GM21367 (cell line): ENCODE measurements around the gene TMEM178A.

Source experiments
- ATAC-seq: cut with Tn5 transposase; IDR thresholded peaks from one replicate; pipeline ENCODE4 v1.9.1; 2021; ENCODE audit not compliant: unreplicated experiment

The TMEM178A gene

DNA sequence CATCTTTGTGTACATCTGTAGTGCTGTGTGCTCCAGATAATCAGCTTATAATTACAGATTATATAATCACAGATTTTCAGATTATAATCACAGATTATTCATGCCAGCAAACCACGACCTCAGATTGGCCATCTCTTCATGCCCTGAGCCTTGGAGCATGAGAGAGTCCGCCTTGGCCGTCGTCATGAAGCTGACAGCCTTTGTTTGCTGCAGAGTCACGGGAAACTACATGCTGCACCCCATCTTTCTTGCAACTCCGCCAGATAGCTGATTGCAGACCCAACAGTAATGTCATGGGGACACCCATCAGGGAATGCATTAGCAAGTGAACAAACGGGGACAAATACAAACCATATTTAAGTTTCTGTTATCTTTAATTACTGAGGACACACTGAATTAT, 7.3 kb downstream of the TMEM178A start:
- ATAC-seq, result no peak

DNA sequence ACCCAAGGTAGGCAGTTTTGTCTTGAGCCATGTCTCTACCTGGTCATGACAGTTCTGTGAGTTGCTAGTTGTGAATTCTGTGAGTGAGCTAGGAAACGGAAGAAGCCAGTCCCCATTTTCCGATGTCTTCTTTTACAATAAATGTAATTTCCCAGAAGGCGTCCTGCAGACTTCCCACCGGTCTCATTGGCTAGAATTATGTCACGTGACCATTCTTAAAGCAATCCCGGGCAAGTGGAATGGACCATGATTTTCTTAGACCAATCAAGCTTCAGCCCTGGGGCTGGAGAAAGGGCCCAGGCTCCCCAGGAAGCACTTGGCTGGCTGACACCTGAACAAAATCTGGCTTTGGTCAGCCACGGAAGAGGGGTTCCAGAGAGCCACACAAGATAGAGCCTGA, 10.6 kb downstream of the TMEM178A start:
- ATAC-seq, result no peak

DNA sequence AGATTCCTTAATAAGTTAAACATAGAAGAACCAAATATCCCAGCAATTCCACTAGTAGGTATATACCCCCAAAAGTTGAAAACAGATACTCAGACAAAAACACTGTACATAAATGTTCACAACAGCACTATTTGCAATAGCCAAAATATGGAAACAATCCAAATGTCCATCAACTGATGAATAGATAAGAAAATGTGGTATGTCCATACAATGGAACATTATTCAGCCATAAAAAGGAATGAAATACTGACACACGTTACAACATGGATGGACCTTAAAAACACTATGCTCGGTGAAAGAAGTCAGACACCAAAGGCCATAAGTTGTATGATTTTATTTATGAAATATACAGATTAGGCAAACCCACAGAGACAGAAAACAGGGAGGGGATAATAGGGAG, 12.5 kb downstream of the TMEM178A start:
- no peak for ATAC-seq

DNA sequence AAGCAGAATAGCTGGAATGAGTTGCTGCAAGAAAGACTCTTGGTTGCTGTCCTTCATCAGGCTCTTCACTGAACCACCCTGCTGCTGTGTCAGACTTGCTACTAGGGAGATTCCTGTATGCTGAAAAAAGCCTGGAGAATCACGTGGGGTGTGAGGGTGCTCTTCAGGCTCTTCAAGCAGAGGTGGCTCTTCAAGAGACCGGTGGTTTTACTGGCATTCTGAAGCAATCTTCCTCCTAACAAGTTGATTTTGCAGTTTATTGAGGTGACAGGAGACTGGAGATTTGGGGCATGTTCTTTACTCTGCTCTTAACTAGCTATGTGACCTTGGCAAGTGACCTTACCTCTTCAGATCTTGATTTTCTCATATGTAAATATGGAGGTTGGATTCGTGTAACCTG, 14.1 kb downstream of the TMEM178A start:
- no peak for ATAC-seq

DNA sequence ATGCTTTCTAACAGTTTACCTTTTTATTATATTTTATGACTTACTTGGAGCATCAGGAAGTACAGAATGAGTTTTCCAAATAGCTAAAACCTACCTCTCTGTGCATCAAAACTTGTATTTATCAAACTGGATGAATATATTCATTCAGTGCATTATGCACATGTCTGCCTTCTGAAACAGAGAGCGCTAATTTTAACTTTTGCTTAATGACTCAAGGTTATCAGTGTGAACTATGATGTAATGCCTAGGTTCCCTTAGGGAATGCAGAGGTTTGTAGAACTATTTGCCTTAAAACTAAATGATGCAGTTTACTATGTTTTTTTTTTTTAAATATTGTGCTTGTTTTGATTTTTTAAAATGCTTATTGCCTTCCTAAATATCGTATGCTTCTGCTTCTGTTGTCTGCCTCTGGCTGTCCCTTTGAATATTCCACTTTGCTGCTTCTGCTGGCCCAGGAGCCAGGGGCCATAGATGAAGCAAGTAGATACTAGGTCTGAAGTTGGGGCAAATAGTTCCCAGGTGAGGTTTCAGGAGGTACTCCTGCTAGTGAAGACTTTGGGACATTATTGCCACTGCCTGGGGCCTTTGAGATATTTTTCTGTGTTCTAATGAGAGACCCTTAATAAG, 16.5 kb downstream of the TMEM178A start:
- ATAC-seq, result no peak

DNA sequence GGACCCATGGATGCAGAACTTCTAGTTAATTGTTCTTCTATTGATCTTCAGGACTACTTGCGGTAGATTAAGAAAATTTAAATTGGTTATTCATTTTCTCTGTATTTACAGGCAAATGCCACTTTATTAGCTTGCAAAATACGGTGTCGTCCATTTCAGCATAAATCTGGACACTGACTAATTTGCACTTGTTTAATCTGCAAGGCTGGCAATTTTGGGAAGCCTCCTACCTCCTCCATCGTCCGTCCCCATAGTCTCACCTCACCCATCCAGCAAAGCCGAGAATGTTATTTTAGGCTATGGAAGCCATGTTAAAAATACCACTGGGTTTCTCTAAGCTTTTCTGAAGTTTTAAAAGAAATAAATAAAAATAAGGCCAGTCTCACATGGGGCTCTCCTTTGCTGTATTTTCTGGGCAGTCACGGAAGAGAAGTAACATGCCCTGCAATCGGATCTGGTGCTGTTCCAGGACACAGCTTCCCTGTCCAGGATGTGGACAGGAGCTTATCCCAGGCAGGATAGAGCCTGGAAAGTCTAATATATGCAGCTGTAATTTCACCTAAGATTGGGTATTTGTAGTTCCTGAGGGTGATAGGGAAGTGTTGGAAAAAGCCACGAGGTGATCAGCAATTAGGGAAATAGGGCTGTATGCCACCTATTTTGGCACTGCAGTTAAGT, 17.4 kb downstream of the TMEM178A start:
- ATAC-seq, result no peak

DNA sequence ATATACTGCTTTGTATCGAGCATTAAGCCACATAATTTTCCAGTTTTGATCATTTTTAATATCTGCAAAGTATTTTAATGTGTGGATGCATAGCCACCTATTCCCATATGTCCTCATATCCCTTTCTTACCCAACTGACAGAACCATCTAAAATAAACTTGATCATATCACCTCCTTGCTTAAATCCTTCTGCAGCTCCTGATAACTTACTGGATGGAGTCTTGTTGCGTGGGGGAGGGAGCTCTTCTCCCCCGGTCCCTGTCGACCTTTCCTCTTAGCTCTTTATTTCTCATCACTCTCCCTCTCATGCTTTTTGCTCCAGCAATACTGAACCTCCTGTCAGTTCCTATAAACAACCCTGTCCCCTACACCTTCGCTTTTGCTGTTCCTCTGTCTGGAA, 18.7 kb downstream of the TMEM178A start:
- ATAC-seq, result no peak

DNA sequence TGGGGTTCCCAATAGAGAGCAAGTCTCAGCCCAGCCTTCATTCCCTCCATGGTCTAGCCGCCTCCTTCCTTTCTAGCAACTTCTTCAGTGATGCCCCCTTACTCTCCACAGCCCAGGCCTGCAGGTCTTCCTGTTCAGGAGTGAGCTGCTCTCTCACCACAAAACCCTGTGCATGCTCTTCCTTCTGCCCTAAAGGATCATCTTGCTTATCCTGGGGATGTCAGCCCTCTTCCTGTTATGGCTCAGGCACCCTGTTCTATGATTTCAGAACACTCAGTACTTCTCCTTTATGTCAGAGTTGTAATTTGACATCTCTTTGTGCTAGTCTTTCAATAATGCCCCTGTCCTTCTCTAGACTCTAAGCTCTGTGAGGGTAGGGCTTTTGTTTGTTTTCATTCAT, 19.4 kb downstream of the TMEM178A start:
- ATAC-seq, result no peak

DNA sequence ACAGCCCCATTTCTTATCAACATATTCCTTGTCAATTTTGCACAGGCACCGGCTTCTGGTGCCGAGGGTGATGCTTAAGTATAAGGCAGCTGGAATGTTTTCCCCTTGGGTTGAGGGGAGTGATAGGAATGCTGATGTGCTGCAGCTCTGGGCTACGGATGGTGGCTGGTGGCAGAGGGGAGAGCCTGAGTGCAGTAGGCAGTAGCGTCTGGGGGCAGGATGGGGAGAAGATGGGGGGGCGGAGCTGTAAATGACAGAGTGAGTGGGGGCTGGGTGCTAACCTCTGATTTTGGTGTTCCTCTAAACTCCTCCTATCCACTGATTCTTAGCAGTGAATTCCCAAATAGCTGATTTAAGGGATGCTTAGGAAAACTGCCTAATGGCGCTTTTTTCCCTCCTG, 20.7 kb downstream of the TMEM178A start:
- no peak for ATAC-seq

DNA sequence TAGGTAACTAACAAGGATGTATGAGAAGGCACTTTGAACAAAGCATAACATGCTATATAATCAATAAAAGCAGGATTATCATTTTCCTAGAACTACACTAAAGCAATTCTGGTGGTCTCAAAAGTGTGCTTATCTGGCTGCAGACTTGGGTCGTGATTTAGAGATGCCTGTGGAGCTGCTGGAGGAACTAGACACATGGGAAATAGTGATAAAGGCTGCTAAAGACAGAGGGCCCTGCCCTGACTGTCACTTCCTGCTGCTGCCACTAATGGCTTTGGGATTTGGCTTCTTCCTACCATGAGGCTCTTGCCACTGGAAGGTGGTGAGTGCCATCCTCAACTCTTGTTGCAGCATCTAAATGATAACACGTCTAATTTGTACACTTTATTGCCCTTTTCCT, 22.5 kb downstream of the TMEM178A start:
- ATAC-seq, result no peak

DNA sequence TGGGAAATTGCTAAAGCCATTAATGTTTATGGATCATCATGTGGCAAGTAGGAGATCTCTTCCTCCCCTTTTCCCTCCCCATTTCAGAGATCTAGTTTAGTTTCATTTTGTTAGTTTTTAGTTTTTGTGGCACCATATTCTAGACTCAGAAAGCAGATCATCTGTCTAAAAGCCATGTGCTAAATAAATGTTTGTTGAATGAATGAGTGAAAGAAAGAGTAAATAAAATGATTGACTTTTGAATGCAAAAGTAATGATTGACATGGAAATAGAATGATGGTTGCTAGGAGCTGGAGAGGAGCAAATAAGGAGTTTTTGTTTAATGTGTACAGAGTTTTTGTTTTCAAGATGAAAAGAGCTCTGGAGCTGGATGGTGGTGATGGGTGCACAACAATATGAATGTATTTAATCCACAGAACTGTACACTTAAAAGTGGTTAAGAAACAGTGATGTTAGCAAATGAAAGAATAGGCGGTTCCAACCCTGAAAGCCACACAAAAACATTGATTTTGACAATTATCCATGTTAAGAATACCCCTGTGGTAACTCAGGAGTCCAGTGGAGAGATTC, 23.6 kb downstream of the TMEM178A start:
- no peak for ATAC-seq

DNA sequence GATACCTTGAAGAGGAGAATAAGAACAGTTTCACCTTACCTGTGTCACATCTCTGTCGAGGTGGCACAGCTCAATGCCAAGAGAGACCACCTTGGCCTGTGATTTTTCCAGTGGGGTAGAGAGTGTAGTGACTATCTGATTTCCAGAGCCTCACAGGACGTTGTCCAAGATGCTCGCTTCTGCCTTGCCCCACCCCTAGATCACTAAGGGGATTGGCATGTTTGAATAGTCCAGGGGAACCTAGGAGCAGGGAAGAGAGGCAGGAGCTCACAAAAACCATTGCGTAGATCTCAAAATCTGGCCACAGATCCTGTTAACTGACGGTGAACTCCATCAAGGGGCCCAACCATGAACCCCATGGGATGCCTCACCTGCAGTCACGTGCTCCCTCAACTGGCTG, 24.2 kb downstream of the TMEM178A start:
- ATAC-seq, result no peak

DNA sequence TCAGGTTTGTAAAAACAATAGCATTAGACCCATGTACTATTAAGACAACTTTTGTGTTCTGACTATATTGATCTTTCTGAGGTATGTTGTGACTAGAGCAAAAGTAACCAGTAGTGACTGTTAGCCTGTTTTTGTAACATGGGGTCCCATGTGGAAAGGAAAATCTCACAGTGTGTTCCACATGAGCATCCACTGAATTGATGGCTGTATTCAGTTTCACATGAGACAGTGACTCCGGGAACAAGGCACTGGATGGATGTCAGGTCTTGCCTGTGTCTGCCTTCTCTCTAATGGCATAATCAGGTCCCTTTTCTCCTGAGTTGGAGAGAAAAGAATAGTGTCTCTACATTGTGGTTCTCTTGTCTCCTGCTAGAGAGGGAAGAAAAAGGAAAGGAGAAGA, 27.5 kb downstream of the TMEM178A start:
- ATAC-seq, result no peak

DNA sequence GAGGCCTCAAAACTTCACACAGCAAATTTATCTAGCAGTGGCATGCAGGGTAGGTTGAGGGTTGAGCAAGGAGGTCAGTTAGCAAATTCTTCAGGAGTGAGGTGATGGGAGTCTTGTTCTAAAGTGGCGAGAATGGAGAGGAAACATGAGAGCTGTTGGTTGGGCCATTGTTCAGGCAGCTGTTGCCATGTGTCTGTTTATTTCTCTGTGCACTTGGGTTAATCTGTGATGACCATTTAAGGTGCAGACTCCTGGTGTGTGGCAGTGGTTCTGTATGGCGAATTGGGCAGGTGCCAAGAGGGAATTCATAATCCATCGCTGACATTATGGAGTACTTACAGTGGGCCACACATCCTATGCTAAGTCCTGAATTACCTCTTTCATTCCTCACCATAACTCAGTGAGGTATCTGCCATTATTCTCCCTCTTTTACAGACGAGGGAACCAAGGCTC, 30.4 kb downstream of the TMEM178A start:
- ATAC-seq, result no peak

DNA sequence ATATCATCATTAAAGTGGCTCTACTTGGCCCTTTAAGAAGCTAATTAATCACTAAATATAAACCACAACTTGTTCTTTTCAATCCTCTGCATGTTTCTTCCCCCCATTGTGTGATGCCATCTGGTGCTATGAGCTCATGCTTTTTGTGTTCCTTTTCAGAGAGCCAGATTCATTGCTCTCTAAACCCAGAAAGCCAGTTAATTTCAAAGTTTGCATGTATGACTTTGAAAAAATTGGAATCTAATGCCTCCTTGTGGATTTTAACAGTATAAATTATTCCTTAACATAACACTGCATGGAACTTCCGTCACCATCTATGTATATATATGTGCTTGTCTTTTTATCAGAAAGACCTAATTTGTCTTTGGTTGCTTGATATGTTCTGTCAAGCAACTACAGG, 31.1 kb downstream of the TMEM178A start:
- no peak for ATAC-seq

DNA sequence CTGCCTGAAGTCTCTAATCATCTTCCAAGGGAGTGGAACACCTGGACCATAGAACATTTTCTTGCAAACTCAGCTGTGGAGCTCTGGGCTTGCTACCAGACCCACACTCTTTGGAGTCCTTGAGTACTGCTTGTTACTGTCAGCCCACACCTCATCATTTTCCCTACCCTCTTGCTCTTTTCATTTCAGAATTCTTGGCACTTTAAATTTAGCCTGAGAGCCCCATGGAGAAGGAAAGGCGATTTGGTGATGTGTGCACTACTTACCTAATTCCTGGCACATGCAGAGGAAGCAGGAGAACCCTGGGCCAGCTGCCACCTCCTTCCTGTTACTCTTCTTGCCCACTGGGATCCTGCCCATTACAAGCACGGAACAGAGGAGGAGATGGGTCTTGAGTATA, 31.7 kb downstream of the TMEM178A start:
- ATAC-seq, result no peak

DNA sequence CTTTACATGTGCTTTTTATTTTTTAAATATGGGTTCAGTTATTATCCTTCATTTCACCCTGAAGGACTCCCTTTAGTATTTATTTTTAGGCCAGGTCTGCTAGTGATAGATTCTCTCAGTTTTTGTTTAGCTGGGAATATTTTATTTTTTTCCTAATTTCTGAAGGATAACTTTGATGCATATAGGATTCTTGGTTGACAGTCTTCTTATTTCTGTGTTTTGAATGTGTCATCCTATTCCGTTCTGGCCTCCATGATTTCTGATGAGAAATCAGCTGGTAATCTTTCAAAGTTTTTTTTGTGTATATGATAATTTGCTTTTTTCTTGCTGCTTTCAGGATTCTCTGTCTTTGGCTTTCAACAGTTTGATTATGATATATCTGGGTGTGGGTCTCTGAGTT, 35.4 kb downstream of the TMEM178A start:
- no peak for ATAC-seq

DNA sequence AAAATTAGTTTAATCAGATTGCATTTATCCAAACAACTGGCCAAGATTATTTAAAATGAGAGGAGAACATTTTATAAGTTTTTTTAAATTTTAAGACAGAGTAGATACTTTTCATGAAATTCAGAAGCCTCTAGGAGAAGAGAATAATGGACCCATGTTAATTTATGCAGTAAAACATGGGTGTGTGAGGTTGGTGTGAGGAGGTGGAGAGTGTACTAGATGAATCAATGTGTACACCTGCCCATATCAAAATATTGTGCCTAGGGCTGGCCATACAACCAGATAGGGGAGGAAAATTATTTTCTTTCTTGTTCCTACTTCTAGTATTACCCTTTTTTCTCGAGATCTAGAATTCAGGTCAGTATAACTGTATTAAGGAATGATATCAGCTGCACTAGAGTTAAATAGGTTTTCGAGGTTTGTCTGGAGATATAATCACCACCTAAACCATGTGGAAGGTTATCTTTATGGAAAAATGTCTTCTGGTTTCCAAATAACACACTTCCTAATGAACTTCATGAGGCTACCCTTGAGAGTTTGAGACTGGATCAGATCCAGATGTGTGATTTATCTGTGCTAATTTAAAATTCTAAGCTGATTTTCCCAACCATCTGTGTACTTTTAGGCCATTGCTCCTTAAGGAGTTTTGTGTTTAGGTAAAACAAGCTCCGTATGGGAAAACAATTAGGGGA, 37.6 kb downstream of the TMEM178A start:
- no peak for ATAC-seq

DNA sequence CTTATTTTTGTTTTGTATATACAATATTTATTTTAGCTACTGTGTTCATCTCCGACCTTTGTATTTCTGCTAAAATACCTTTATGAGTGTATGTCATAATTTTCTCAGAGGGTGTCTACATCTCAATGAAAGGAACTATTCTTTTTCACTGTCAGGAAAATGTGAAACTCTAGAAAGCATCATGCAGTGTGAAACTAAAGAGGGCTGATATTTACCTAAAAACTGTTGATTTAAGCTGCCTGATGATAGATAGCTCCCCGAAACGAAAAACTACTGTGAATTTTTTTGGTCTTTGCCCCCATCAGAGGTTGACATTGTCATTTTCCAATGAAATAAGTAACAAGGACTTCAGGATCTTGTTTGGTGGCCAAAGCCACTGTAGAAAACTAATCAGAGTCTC, 38.8 kb downstream of the TMEM178A start:
- no peak for ATAC-seq

DNA sequence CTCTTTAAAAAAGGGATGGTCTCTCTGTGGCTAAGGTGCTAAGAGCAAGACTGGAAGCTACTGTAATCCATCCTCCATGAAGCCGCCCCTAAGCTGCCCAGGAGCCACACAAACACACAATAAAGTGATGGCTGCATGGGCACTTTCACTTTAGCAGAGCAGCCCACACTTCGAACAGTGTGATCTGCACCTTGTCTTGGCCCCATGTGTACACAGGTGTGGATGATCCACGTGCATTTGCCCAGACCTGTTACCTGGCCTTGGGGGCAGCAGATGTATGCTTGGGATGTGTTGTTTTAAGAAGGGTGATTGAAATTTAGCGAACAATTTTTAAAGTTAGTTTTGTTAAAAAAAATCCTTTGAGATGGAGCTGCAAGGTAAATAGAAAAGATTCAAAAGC, 39.9 kb downstream of the TMEM178A start:
- no peak for ATAC-seq

DNA sequence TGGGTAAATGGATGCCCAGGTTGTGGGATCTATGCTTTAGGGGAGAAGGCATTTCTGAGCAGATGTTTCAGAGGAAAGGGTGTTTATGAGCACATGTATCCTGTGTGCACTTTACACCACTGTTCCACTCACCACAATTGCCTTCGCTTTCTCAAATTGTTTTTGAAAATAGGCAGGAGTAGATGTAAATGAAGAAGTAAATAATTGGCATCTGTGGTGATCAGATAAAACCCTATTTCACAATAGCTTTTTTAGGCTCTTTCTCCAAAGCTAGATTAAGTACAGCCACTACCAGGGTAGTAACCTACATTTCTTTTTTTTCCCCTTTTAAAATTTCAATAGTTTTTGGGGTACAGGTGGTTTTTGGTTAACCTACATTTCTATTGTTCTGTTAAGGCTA, 40.6 kb downstream of the TMEM178A start:
- no peak for ATAC-seq

DNA sequence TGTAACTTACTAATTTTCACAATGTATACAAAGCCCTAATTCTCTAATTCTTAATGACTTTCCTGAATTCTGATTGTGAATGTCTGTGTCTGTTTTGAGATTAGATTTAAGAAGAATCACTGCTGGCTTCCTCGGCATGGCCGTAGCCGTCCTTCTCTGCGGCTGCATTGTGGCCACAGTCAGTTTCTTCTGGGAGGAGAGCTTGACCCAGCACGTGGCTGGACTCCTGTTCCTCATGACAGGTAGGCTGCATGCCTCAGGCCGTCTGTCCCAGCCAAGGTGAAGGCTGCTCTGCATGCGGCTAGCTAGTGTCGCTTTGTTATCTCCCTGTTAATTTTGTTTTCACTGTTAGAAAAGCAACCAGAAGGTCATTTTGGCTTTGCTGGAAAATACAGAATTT, 41.2 kb downstream of the TMEM178A start:
- no peak for ATAC-seq
